Cortex of kidney (tissue), 1 donor: ENCODE measurements around the gene LYVE1.

Experiments used
- DNase-seq: peaks from one replicate; lab custom pipeline; 2025; lab: John Stamatoyannopoulos, UW

LYVE1 gene

DNA sequence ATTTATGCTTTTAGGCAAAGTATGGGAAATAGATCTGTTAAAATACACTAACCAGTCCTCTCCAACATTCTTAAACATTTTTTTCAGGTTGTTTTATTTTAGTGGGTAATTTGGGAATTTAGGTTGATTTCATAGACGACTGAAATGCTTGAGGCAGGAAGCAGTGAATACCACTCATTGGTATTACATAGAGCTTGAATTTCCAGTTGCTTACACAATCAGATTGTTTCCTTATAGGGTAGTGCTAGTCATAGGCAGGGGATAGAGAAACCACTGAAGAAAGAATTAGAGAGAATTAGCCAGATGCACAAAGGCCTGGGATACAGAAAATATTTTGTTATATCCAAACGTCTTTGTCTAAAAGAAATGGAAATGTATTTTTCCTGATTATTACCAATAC is 23.9 kb upstream of the LYVE1 start:
- DNase-seq = no peak

GRCh38 chr11:10591741-10592140 is 23.3 kb upstream of the LYVE1 start:
- DNase-seq = no peak

GRCh38 chr11:10590218-10590915 is 21.9 kb upstream of the LYVE1 start:
- DNase-seq = no peak

DNA sequence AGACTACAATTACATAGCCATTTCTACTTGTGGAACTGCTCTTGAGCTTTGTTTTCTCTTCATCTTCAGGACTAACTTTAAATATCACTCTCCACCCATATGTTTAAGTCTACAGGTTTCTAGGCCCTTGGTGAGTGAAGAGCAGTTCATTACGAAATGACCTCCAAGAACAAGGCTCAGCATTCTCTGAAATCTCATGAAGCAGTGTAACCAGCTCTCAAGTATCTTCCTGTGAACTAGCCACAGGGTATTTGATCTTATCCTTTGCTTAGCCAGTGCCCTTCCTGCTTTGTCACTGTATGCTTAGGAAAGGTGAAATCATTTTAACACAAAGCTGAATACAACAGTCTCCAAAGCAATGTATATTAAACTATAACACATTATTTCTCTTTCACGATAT is 20.4 kb upstream of the LYVE1 start:
- no peak for DNase-seq

GRCh38 chr11:10587995-10588394 is 19.5 kb upstream of the LYVE1 start:
- no peak for DNase-seq

- DNase-seq = no peak
Measured at GRCh38 chr11:10587388-10587787, 18.9 kb upstream of the LYVE1 start.

DNA sequence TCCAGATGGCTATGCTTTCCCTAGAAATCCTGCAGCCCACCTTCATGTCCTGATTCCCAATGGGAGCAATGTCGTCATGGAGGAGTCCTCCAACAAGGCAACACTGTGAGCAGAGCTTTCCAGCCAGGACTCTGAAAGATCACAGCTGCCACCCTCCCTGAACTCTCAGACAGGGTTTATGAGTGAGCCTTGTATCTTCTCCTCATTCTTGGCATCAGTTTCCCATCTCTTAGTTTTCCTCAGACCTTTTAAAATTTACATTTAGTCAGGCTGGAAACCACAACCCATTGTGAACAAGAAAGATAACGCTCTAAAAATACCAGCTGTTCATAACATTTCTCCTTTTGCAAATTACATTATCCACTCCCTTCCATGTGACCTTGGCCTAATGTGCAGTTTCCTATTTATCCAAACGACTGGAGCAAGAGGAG is 15.6 kb upstream of the LYVE1 start:
- DNase-seq = no peak

DNA sequence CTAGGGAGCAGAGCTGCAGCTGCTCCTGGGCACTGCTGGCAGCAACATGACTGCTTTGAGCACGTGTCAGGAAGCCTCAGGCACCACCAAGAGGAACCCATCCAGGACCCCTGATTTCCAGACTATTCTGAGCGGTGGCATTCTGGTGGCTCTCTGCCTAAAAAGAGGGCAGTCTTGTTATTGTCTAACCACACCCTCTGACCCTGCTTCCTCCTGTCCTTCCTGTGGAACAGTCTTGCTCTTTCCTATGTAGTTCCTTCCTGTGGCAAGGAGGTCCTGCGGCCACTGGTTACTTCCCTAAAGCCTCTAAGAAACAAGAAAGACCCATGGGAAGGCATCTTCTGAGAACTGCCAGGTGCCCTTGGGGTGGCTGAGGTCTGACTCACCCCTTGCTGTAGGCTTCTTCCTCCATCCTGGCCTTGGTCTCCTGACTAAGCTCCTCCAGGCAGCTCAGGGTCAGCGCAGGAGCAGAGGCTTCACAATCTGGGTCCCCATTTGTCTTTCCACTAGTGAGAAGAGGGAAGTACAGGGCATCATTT is 13.1 kb upstream of the LYVE1 start:
- no peak for DNase-seq

DNA sequence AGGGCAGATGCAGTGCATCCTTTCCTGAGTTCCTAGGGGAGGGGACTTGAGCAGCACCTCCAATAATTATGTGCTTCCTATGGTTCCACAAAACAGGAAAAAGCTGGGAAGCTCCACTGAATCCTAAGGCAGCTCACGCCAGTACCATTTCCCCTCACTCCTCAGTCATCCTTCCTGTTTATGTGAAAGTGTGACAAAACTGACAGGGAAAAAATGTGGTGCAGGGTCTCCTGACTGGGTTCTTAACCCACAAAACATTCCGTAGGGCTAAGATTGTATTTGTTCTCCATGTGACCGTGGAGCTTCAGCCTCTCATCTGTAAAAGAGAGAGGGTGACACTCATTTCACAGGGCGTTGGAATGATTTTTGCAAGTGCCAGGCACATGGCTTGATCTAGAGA is 12.2 kb upstream of the LYVE1 start:
- DNase-seq = no peak

DNA sequence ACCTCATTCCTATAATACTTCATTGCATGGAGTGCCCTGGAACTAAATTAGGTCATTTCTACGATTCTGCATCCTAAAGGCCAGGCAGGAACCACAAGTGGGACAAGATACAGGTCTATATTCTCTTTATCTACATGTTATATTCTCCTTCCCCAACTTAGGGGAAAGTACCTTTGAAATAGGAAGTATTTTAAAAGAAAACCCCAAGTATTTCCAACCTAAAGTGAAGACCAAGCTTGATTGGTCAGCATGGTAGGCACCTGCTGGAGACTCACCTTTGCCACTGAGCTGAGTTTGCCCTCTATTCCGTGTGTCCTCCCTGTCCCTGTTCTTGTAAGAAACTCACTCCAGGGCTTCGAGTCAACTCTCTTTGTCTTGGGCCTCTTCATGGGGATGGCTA is 11.2 kb upstream of the LYVE1 start:
- no peak for DNase-seq

DNA sequence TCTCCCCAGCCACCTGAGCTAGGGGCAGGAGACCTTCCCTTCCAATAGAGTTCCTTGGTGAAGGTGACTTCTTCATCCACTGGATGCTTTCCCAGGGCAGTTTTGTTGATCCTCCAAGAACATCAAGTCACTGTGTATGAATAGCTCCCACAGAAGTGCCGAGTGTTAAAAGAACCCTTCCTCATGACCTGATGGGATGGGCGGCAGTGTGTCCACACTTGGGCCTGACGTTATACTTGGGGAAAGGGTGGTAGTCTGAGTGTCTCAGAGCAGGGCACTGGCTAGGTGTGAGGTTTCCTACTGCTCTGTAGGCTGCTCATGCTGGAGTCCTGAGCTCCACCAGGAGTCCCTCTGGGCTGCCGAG is 7.6 kb upstream of the LYVE1 start:
- DNase-seq = no peak

DNA sequence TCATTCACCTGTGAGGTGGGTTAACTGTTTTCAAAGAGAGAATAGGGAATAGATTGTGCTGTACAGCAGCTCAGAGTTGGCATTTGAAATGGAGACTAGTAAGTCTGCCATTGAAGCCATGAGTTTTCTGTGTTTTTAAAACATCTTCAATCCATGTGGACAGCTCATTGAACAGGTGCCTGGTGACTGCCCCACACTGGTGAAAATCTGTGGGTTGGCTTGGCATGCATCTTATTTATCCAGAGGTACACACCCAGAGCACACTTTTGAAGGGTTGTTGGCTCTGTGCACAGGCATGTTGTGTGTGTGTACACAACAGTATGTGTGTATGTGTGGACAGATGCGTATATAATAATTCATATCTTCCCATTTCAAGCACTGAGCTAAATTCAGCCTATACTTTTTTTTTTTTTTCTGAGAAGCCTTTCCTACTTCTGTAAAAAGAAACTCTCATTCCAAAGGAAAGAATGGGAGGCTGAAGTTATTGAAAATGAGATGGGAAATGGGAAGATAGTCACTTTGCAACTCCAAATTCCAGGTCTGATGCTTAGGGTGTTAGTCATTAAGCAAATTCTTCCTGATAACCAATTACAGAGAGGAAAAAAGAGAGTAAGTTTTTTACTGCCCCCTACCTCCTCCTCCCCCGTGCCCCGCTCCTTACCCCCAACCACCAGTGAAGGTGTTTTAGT is 7.0 kb upstream of the LYVE1 start:
- DNase-seq = no peak

GRCh38 chr11:10573556-10573955 is 5.1 kb upstream of the LYVE1 start:
- DNase-seq = no peak

GRCh38 chr11:10573028-10573427 is 4.6 kb upstream of the LYVE1 start:
- DNase-seq = no peak

DNA sequence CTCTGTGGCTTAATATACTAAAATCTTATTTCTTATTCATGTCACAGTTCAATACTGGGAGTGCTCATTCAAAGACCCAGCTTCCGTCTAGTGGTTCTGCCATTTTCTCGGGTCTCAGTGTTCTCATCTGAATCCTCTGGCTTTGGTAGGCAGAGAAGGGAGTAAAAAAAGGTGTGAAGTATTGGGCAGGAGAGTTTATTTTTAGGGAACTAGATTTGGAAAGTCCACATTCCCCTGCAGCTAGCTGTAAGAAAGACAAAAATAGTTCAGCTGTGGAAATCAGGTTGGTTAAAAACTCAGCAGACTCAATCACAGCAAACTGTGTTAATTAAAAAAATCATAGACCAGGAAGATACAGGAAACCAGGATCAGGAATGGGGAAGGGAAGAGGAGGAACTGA is 4.1 kb upstream of the LYVE1 start:
- no peak for DNase-seq

GRCh38 chr11:10567446-10567845 is 1.0 kb downstream of the LYVE1 start:
- DNase-seq = no peak

GRCh38 chr11:10566257-10566957 is 2.1 kb downstream of the LYVE1 start:
- no peak for DNase-seq

DNA sequence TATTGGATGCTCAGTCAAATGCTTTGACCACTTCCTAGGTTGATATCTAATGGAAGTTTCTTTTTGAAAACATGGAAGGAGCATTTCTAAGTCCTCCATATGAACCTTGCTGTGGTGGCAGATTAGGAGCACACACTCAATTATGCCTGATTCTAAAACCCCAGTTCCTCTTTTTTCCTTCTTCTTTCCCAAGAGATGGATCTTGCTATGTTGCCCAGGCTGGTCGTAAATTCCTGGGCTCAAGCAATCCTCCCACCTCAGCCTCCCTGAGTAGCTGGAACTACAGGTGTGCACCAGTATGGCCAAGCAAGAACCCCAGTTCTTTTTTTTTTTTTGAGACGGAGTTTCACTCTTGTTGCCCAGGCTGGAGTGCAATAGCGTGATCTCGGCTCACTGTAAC is 3.0 kb downstream of the LYVE1 start:
- DNase-seq = no peak

DNA sequence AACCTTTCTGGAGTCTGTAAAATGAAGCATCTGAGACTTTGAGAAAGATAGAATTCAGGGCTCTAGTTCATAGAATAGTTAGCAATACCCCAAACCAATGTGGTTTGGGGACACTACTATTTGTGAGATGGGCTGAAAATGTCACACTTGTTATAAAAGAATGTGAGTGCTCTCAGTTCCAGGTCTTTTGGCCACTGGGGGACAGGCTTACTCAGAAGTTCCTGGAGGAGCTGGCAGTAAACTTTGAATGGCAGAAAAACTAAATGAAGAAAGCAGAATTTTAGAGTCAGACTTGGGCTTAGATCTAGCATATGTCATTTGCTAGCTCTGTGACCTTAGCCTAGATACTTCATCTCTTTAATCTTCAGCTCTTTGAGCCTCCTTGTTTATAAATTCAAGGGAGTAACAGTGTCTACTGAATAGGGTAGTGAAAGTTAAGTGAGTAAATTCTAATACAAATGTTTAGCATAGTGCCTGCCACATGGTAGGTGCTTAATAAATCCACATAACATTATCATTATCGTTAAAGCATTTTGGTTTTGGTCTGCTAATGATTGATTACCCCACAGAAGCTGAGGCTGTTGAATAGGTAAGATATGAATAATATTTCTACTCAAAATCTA is 3.7 kb downstream of the LYVE1 start:
- no peak for DNase-seq

DNA sequence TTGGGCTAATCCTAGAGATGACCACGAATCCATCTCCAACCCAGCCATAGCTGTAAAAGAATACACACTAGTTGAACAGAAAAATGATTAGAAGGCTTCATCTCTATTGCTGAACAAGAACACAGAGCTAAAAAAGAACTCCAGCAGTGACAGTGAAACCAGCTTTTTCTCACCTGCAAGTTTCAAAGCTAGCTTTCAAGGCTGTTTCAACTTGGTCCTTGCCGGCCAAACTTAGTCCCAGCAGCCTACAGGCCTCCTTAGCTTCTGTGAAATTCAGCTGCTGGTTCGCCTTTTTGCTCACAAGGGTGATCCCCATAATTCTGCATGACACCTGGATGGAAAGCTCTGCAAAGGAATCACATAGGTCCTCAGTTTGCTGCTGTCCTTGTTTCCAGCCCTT is 4.4 kb downstream of the LYVE1 start:
- DNase-seq = no peak

DNA sequence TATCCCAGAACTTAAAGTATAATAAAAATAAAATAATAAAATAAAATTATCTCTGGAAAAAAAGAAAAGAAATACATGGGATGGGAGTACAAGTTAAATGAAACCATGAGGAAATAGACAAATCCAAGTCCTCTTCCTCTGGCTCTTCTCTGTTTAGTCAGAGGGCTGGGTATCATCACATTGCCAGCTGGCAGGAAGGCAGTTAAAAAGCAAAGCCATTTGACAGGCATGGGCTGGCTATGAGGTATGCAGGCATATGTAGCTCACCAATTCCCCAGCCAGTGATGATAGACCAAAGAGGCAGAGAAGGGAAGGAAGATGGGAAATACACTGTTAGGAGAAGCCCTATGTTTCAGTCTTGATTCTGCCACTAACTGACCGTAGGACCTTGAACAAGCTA is 6.5 kb downstream of the LYVE1 start:
- DNase-seq = no peak

DNA sequence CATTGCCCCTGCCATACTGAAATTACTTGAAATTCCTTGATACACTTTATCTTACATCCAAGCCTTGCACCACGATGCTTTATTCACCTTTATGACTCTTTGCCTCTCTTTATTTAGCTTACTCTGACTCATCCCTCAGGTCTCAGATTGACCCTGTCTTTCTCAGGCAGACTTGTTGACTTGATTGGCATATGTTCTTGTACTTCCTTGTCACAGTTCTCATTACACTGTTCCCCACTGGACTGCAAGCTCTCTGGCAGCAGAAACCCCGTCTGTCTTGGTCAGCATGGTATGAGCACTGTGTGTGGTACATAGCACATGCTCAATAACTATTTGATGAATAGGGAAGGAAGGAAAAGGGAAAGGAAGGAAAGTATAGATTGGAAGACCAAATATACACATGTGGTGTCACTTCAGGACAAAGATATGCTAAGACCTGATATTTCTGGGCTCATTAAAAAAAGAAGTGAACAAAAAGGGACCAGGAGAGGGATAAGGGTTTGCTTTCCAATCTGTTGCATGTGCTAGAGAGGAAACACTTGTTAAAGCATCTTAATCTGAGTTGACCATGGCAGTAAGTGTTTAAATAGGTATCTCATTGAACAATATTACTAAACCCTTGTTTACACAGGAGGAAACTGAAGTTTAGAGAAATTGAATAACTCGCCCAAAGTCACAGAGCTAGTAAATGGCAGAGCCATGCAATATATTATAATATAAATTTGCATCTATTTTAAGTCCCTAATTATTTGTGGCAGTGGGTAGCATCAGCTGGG is 7.2 kb downstream of the LYVE1 start:
- DNase-seq = no peak
